Ishikawa (cell line): ENCODE data around the gene PPM1N.

Experiments
- CEBPB ChIP-seq: IDR thresholded peaks from 2 replicates; pipeline ENCODE4 v1.6.1; 2012
- CREB1 ChIP-seq: IDR thresholded peaks from 2 replicates; pipeline ENCODE4 v1.6.1; 2012; ENCODE audit warnings: low read depth
- EGR1 ChIP-seq: IDR thresholded peaks from 2 replicates; pipeline ENCODE4 v1.6.1; 2012
- EP300 ChIP-seq: IDR thresholded peaks from 2 replicates; pipeline ENCODE4 v1.6.1; 2012; ENCODE audit warnings: borderline replicate concordance
- FOXM1 ChIP-seq: IDR thresholded peaks from 2 replicates; pipeline ENCODE4 v1.6.1; 2012; ENCODE audit warnings: low read depth, borderline replicate concordance
- NFIC ChIP-seq: IDR thresholded peaks from 2 replicates; pipeline ENCODE4 v1.6.1; 2012
- RAD21 ChIP-seq: IDR thresholded peaks from 2 replicates; pipeline ENCODE4 v1.6.1; 2012; ENCODE audit warnings: low read depth
- TAF1 ChIP-seq: IDR thresholded peaks from 2 replicates; pipeline ENCODE4 v1.6.1; 2012; ENCODE audit warnings: low read depth, mild to moderate bottlenecking
- TCF12 ChIP-seq: IDR thresholded peaks from 2 replicates; pipeline ENCODE4 v1.6.1; 2012; ENCODE audit warnings: low read depth
- TEAD4 ChIP-seq: IDR thresholded peaks from 2 replicates; pipeline ENCODE4 v1.6.1; 2012
- USF1 ChIP-seq: IDR thresholded peaks from 2 replicates; pipeline ENCODE4 v1.6.1; 2012
- YY1 ChIP-seq: IDR thresholded peaks from 2 replicates; pipeline ENCODE4 v1.6.1; 2012; ENCODE audit warnings: low read depth
- ZBTB7A ChIP-seq: IDR thresholded peaks from 2 replicates; pipeline ENCODE4 v1.6.1; 2012; ENCODE audit warnings: low read depth
- TF ChIP-seq, protein P1 (sequence below): IDR thresholded peaks from 2 replicates; pipeline ENCODE4 v1.6.1; 2012; ENCODE audit warnings: low read depth, mild to moderate bottlenecking
- TF ChIP-seq, protein P2 (sequence below): IDR thresholded peaks from 2 replicates; pipeline ENCODE4 v1.6.1; 2012

The PPM1N gene

DNA sequence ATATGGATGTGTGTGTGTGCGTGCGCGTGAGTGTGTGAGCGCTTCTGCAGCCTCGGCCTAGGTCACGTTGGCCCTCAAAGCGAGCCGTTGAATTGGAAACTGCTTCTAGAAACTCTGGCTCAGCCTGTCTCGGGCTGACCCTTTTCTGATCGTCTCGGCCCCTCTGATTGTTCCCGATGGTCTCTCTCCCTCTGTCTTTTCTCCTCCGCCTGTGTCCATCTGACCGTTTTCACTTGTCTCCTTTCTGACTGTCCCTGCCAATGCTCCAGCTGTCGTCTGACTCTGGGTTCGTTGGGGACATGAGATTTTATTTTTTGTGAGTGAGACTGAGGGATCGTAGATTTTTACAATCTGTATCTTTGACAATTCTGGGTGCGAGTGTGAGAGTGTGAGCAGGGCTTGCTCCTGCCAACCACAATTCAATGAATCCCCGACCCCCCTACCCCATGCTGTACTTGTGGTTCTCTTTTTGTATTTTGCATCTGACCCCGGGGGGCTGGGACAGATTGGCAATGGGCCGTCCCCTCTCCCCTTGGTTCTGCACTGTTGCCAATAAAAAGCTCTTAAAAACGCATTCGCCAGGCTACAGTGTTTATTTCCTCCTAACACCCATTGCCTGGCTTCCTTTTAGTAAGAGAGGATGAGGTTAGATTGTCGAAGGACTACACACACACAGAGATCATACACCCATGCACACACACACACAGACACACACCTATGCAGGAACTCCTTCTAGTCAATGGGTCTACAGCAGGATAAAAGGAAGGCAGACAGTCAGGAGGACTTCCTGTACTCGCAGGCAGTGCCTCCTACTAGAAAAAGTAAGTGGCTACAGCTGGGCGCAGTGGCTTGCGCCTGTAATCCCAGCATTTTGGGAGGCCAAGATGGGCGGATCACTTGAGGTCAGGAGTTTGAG, 23.4 kb upstream of the PPM1N start:
- no peak for TF ChIP-seq CREB1
- no peak for TF ChIP-seq TEAD4
- no peak for TF ChIP-seq TAF1
- TF ChIP-seq, protein P1, sequence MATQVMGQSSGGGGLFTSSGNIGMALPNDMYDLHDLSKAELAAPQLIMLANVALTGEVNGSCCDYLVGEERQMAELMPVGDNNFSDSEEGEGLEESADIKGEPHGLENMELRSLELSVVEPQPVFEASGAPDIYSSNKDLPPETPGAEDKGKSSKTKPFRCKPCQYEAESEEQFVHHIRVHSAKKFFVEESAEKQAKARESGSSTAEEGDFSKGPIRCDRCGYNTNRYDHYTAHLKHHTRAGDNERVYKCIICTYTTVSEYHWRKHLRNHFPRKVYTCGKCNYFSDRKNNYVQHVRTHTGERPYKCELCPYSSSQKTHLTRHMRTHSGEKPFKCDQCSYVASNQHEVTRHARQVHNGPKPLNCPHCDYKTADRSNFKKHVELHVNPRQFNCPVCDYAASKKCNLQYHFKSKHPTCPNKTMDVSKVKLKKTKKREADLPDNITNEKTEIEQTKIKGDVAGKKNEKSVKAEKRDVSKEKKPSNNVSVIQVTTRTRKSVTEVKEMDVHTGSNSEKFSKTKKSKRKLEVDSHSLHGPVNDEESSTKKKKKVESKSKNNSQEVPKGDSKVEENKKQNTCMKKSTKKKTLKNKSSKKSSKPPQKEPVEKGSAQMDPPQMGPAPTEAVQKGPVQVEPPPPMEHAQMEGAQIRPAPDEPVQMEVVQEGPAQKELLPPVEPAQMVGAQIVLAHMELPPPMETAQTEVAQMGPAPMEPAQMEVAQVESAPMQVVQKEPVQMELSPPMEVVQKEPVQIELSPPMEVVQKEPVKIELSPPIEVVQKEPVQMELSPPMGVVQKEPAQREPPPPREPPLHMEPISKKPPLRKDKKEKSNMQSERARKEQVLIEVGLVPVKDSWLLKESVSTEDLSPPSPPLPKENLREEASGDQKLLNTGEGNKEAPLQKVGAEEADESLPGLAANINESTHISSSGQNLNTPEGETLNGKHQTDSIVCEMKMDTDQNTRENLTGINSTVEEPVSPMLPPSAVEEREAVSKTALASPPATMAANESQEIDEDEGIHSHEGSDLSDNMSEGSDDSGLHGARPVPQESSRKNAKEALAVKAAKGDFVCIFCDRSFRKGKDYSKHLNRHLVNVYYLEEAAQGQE: no peak
- no peak for TF ChIP-seq EGR1
- no peak for TF ChIP-seq CEBPB
- no peak for TF ChIP-seq EP300

- TF ChIP-seq CREB1: no peak
- TF ChIP-seq TEAD4: no peak
- no peak for TF ChIP-seq YY1
- TF ChIP-seq, protein P1: no peak
- no peak for TF ChIP-seq NFIC
- no peak for TF ChIP-seq EP300
- TF ChIP-seq CEBPB: no peak
- no peak for TF ChIP-seq EGR1
- no peak for TF ChIP-seq FOXM1
- no peak for TF ChIP-seq ZBTB7A
- TF ChIP-seq USF1: no peak
- no peak for TF ChIP-seq TAF1
- TF ChIP-seq, protein P2, sequence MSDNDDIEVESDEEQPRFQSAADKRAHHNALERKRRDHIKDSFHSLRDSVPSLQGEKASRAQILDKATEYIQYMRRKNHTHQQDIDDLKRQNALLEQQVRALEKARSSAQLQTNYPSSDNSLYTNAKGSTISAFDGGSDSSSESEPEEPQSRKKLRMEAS: no peak
- no peak for TF ChIP-seq TCF12
- no peak for TF ChIP-seq RAD21
These were observed 22.5 kb upstream of the PPM1N start for GRCh38 chr19:45475537-45476291.

DNA sequence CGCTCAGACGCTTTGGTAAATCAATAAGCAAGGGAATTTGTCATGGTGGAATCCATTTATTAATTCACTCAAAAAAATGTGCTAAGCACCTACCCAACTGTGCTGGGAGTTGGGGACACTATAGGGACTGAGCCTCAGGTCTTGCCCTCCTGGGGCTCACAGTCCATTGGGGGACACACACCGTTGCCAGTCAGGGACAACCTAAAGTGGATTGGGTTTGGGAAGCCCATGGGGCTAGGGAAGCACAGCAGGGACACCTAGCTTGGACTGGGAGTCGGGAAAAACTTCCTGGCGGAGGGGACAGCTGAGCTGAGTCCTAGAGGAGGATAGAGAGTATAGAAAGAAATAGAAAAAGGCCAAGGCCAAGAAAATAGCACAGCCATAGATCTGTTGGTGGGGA, 21.9 kb upstream of the PPM1N start:
- TF ChIP-seq EGR1 (no peak), NFIC (no peak), YY1 (no peak), ZBTB7A (no peak), TAF1 (no peak)

DNA sequence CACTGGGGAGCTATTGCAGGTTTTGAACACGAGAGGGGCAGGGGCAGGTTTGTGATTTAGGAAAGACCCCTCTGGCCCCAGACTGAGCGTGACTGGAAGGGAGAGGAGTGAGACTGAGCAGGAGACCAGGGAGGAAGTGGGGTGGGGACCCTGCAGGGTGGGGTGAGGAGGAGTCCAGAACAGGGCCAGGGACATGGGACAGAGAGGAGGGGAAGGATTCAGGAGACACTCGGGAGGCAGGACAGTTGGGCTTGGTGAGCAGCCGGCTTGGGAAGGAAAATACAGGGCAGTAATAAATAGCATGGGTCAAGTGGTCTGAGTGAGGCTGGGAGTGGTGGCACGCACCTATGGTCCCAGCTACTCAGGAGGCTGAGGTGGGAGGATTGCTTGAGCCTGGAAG, 21.1 kb upstream of the PPM1N start:
- no peak for TF ChIP-seq TEAD4
- no peak for TF ChIP-seq TAF1
- TF ChIP-seq CEBPB: no peak
- TF ChIP-seq EP300: no peak
- TF ChIP-seq USF1: no peak
- no peak for TF ChIP-seq FOXM1
- no peak for TF ChIP-seq YY1
- TF ChIP-seq, protein P1: no peak
- no peak for TF ChIP-seq TCF12
- no peak for TF ChIP-seq EGR1
- TF ChIP-seq RAD21: no peak
- TF ChIP-seq, protein P2: no peak
- TF ChIP-seq NFIC: no peak
- TF ChIP-seq CREB1: no peak
- no peak for TF ChIP-seq ZBTB7A
